LNCAP (cell line): ENCODE measurements around the gene CTBP1.

Source experiments
- CTCF ChIP-seq: fragments of 450-650 bp; IDR thresholded peaks from 2 replicates; pipeline ENCODE4 v1.5.1; 2017; ENCODE audit warnings: mild to moderate bottlenecking

CTBP1 gene

GRCh38 chr4:1170156-1170975, 78.6 kb downstream of the CTBP1 start:
- no peak for TF ChIP-seq CTCF

GRCh38 chr4:1169691-1170096, 79.2 kb downstream of the CTBP1 start:
- TF ChIP-seq CTCF, result 0 out of 2 replicates have a peak, but pooled peaks have one; percentile 8

DNA sequence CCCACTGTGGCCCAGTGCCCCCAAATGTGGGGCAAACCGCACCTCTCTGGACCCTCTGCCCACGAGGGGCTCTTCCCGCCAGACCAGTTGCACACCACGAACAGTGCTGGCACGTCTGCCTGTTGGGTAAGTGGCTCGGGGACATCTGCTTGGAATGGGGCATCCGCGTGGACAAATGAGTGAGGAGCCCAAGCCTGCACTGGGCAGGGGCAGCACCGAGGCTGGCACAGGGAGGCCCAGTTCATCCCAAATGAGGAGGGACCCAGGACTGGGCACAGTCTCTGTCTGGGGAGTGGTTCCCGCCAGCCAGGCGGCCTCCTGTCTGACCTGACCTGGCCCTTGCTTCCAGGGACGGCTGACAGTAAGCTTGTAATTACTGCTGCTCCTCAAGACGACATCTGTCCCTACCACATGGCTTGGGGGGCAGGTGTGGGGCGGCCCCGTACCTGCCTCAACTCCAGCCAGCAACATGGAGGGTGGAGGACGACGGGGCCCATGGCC, 79.7 kb downstream of the CTBP1 start:
- no peak for TF ChIP-seq CTCF

DNA sequence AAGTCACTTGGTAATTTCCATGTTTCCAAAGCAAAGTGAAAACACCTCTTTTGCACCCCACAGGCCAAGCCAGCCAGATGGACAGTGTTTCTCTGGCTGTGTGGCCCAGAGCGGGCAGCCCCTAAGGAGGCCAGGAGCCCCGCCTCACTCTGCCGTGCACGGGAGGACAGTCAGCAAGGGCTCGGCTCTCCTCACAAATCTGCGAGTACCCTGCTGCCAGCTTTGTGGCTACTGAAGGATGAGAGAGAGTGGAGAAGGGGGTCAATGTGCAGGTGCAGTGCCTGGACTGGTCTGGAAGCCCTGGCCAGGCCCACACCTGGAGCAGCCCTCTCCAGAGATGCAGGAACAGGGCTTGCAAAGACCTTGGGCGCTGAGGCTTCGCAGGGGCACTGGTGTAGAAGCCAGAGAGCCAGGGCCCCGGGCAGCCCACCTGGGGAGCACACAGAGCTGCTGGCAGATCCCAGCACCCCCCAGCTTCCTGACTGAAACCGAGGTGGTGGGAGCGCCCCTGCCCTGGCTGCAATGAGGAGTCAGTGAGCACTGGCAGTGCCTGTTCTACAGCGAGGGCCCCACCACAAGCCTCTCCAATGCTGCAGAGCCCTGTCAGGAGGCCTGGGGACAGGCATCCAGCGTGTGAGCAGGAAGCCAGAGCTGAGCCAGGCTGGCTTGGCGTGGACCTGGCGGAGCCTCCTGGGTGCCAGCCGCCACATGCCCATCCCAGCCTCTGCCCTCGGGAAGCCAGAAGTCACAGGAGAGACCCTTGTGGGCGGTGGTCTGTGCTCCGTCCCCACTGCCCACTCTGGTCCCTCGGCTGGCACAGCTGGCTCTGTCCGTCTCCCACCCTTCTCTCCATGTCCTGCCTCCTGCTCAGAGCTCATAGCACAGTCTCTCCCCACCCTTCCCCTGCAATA, 80.5 kb downstream of the CTBP1 start:
- no peak for TF ChIP-seq CTCF

GRCh38 chr4:1167244-1167949, 81.5 kb downstream of the CTBP1 start:
- TF ChIP-seq CTCF, result peak; percentile 78

GRCh38 chr4:1166509-1167243, 82.3 kb downstream of the CTBP1 start:
- no peak for TF ChIP-seq CTCF
